Liver (tissue), 3 donors: ENCODE data around the gene SPACA9.

Experiments
- FOXA2 ChIP-seq: IDR thresholded peaks from 2 replicates; pipeline ENCODE4 v1.6.1; 2016; ENCODE audit warnings: antibody characterized with exemption
- GABPA ChIP-seq, 2 donors: IDR thresholded peaks in 1 of 2; conservative IDR thresholded peaks in 1 of 2; 2 replicates each; pipeline ENCODE4 v1.6.1; 2016; ENCODE audit warnings: antibody characterized with exemption in 2 of 2, mild to moderate bottlenecking in 1 of 2, moderate library complexity in 1 of 2
- HNF4G ChIP-seq: IDR thresholded peaks from 2 replicates; pipeline ENCODE4 v1.6.1; 2016; ENCODE audit warnings: antibody characterized with exemption
- JUND ChIP-seq, 2 donors: IDR thresholded peaks; 2 replicates each; pipeline ENCODE4 v1.6.1; 2016; ENCODE audit warnings: antibody characterized with exemption in 2 of 2
- RAD21 ChIP-seq, 2 donors: IDR thresholded peaks; 2 replicates each; pipeline ENCODE4 v1.6.1; 2016; ENCODE audit warnings: antibody characterized with exemption in 2 of 2, mild to moderate bottlenecking in 2 of 2
- SP1 ChIP-seq: IDR thresholded peaks from 2 replicates; pipeline ENCODE4 v1.6.1; 2018; ENCODE audit warnings: antibody characterized with exemption, mild to moderate bottlenecking
- TAF1 ChIP-seq: conservative IDR thresholded peaks from 2 replicates; pipeline ENCODE4 v1.6.1; 2016; ENCODE audit warnings: antibody characterized with exemption, mild to moderate bottlenecking
- YY1 ChIP-seq: IDR thresholded peaks from 2 replicates; pipeline ENCODE4 v1.6.1; 2016; ENCODE audit warnings: antibody characterized with exemption, mild to moderate bottlenecking
- TF ChIP-seq, protein P1 (sequence below): fragments of 150-350 bp; IDR thresholded peaks from 2 replicates; pipeline ENCODE4 v1.5.1; 2017; ENCODE audit warnings: improper control_type of control experiment, low read depth, low read length; ENCODE audit not compliant: missing input control
- TF ChIP-seq, protein P2 (sequence below): IDR thresholded peaks from 2 replicates; pipeline ENCODE4 v1.6.1; 2016; ENCODE audit warnings: antibody characterized with exemption
- TF ChIP-seq, protein P3 (sequence below): IDR thresholded peaks from 2 replicates; pipeline ENCODE4 v1.6.1; 2016; ENCODE audit warnings: antibody characterized with exemption, mild to moderate bottlenecking
- TF ChIP-seq, protein P4 (sequence below): IDR thresholded peaks from 2 replicates; pipeline ENCODE4 v1.6.1; 2016; ENCODE audit warnings: antibody characterized with exemption
- donor health status: healthy.
- donor health status: healthy.

DNA sequence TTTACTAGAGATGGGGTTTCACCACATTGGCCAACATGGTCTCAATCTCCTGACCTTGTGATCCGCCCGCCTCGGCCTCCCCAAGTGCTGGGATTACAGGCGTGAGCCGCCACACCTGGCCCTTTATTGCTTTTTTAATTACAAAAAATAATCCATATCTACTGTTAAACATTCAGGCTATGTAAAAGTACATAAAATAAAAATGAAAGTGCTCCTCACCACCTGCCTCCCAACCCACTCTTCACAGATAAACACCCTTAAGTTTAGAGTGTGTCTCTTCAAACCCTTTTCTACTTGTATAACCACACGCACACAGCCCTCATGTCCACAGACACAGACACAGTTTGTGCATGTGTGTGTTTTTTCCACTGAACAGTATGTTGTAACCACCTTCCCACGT is 49.0 kb downstream of the SPACA9 start:
- TF ChIP-seq, protein P1, sequence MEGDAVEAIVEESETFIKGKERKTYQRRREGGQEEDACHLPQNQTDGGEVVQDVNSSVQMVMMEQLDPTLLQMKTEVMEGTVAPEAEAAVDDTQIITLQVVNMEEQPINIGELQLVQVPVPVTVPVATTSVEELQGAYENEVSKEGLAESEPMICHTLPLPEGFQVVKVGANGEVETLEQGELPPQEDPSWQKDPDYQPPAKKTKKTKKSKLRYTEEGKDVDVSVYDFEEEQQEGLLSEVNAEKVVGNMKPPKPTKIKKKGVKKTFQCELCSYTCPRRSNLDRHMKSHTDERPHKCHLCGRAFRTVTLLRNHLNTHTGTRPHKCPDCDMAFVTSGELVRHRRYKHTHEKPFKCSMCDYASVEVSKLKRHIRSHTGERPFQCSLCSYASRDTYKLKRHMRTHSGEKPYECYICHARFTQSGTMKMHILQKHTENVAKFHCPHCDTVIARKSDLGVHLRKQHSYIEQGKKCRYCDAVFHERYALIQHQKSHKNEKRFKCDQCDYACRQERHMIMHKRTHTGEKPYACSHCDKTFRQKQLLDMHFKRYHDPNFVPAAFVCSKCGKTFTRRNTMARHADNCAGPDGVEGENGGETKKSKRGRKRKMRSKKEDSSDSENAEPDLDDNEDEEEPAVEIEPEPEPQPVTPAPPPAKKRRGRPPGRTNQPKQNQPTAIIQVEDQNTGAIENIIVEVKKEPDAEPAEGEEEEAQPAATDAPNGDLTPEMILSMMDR = no peak
- TF ChIP-seq, protein P2, sequence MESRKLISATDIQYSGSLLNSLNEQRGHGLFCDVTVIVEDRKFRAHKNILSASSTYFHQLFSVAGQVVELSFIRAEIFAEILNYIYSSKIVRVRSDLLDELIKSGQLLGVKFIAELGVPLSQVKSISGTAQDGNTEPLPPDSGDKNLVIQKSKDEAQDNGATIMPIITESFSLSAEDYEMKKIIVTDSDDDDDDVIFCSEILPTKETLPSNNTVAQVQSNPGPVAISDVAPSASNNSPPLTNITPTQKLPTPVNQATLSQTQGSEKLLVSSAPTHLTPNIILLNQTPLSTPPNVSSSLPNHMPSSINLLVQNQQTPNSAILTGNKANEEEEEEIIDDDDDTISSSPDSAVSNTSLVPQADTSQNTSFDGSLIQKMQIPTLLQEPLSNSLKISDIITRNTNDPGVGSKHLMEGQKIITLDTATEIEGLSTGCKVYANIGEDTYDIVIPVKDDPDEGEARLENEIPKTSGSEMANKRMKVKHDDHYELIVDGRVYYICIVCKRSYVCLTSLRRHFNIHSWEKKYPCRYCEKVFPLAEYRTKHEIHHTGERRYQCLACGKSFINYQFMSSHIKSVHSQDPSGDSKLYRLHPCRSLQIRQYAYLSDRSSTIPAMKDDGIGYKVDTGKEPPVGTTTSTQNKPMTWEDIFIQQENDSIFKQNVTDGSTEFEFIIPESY = no peak
- TF ChIP-seq, protein P3, sequence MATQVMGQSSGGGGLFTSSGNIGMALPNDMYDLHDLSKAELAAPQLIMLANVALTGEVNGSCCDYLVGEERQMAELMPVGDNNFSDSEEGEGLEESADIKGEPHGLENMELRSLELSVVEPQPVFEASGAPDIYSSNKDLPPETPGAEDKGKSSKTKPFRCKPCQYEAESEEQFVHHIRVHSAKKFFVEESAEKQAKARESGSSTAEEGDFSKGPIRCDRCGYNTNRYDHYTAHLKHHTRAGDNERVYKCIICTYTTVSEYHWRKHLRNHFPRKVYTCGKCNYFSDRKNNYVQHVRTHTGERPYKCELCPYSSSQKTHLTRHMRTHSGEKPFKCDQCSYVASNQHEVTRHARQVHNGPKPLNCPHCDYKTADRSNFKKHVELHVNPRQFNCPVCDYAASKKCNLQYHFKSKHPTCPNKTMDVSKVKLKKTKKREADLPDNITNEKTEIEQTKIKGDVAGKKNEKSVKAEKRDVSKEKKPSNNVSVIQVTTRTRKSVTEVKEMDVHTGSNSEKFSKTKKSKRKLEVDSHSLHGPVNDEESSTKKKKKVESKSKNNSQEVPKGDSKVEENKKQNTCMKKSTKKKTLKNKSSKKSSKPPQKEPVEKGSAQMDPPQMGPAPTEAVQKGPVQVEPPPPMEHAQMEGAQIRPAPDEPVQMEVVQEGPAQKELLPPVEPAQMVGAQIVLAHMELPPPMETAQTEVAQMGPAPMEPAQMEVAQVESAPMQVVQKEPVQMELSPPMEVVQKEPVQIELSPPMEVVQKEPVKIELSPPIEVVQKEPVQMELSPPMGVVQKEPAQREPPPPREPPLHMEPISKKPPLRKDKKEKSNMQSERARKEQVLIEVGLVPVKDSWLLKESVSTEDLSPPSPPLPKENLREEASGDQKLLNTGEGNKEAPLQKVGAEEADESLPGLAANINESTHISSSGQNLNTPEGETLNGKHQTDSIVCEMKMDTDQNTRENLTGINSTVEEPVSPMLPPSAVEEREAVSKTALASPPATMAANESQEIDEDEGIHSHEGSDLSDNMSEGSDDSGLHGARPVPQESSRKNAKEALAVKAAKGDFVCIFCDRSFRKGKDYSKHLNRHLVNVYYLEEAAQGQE = no peak
- TF ChIP-seq SP1 = no peak
- no peak for TF ChIP-seq HNF4G
- TF ChIP-seq FOXA2 = no peak
- TF ChIP-seq YY1 = no peak
- TF ChIP-seq TAF1 = no peak
- no peak for TF ChIP-seq RAD21 (IDR thresholded peaks at IDR 0.05)
- no peak for TF ChIP-seq GABPA (IDR thresholded peaks at IDR 0.05 in 1 of 2, conservative IDR thresholded peaks at IDR 0.05 in 1 of 2)
- no peak for TF ChIP-seq JUND (IDR thresholded peaks at IDR 0.05)
- TF ChIP-seq, protein P4, sequence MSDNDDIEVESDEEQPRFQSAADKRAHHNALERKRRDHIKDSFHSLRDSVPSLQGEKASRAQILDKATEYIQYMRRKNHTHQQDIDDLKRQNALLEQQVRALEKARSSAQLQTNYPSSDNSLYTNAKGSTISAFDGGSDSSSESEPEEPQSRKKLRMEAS = no peak
